Left hindlimb (tissue), 1 donor: ENCODE data around the gene SMIM10L1.

Experiments
- DNase-seq: peaks from one replicate; pipeline ENCODE4 v3.0.0-alpha.2; 2018

SMIM10L1 gene

DNA sequence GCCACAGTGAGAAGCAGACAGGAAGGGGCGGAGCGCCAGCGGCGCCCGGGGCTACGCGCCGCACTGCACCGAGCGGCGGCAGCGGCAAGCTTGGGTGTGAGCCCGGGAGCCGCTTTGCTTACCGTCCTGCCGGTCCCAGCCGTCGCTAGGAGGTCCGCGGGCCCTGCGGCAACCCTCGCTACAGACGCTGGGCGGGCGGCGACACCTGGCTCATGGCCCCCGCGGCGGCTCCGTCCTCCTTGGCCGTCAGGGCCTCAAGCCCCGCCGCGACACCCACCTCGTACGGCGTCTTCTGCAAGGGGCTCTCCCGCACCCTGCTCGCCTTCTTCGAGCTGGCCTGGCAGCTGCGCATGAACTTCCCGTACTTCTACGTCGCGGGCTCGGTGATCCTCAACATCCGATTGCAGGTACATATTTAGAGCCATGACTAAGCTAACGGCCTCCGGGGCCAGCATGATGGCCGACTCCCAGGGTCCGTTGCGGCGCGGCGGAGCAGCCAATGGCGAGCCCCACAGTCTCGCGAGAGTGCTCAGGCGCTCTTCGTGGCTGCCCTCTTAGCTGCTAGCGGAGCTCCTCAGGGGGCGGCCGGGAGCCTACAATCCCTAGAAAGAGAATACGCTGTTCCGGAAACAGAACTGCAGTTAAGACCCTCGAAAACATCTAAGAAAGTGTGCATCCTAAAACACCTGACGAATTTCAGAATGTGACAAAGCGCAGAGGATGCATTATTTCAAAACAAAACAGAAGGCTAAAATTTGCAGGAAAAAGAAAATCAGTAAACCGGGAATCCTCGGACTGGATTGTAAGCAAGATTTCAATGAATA, at the start of gene SMIM10L1:
SMIM10L1 (plus strand) TSS at position 50 of the 824 bp plus-strand sequence; CDS start at position 213, 163 bp downstream.
- peak; percentile 95 for DNase-seq

DNA sequence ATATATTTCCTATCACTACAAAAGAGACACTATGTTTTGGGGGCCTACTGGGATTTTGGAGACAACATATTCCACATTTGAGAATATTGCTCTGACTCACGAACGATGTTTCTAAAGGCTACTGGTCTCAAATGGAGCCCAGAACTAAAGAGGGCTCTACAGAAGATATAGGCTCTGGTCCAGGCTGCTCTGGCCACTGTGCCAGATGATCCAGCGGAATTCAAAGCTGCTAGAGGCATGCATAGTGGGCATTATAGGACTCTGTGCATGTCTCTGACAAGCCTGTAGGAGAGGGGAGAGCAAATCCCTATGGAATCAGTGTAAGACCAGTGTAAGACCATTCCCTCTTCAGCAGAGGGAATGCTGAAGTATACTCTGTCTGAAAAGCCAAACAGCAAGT, 40.6 kb upstream of the SMIM10L1 start:
- DNase-seq = no peak

- DNase-seq = no peak
These were observed 40.0 kb upstream of the SMIM10L1 start for GRCh38 chr12:11130999-11131398.

GRCh38 chr12:11133162-11133561, 37.8 kb upstream of the SMIM10L1 start:
- no peak for DNase-seq

GRCh38 chr12:11133816-11134215, 37.2 kb upstream of the SMIM10L1 start:
- DNase-seq = no peak

DNA sequence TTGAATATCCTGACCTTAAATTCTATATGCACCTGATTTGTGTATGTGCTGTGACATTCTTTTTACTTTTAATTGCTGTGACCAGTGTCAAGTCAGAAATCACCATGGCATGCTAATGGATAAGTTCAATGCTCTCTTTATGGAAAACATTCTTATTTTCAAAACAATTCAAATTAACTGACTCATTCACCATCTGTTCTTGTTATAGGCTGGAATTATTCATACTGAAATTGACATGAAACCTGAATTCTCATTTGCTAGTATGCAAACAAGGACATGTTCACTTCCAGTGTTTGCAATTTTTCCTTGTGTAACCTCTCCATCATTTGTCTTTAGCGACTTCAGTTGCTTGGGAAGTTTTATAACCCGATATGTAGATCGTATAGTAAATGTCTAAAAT, 36.7 kb upstream of the SMIM10L1 start, which contains the start of gene TAS2R30:
TAS2R30 (minus strand) TSS at position 340 of the 400 bp plus-strand sequence. CDS start 400 bp downstream, outside the sequence.
- DNase-seq = no peak

DNA sequence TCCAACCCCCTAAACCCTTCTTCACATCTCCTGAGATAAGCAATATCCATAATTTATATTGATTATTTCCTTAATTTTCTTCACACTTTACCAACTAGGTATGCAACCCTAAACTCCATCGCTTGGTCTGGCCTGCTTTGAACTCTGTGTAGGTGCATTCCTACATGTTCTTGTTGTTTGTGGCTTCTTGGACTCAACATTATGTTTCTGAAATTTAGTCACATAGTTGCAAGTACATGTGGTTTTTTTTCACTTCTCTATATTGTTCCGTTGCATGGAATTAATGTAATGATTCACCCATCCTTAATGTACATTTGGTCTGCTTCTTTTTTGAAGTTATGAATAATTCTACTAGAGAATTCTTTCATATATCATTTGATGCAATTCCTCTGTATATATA, 34.9 kb upstream of the SMIM10L1 start:
- DNase-seq = no peak

DNA sequence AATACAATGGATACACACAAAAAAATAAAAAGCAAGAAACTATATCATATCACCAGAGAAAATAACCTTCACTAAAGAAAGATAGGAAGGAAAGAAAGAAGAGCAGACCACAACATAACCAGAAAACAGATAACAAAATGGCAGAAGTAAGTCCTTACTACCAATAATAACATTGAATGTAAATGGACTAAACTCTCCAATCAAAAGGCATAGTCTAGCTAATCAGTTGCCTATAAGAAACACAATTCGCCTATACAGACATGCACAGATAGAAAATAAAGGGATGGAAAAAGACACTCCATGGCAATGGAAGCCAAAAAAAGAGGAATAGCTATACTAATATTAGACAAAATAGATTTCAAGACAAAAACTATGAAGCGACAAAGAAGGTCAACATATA, 27.6 kb upstream of the SMIM10L1 start:
- no peak for DNase-seq

DNA sequence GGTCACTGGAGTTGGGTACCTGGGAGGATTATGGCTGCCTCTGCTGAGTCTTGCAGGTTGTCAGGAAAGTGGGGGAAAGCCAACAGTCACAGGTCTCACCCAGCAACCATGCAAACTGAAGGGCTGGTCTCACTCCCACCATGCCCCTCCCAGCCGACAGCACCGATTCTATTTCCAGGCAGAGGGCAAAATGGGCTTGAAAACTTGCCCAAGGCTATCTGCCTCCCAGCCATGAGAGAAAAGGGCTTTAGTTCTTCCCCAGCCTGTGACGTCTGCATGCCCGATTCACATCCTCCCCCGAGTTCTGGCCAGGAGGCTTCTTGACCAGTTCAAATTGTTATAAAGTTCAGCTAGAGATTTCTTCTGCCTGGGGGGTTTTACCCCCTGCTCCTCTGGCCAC, 26.7 kb upstream of the SMIM10L1 start:
- no peak for DNase-seq

GRCh38 chr12:11147420-11147819, 23.6 kb upstream of the SMIM10L1 start:
- no peak for DNase-seq

DNA sequence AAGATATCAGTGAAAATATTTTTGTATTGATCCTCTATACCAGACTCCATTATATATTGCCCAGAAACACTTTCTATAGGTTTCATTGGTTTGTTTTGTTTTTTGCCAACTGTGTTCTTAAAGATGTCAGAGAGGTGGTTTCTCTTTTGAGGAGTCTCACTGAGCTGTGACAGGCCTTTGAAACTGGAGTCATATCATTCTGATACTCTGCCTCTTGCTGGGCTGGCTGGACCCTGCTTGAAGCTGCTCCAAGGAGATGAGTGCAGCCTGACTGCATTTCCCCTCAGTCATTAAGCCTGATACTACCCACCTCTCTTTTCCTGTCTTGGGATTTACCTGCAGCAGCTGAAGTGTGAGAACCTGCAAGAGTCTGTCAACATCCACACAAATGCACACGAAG, 20.2 kb upstream of the SMIM10L1 start:
- DNase-seq = no peak

- no peak for DNase-seq
These were observed 18.3 kb upstream of the SMIM10L1 start for GRCh38 chr12:11152725-11153124.

GRCh38 chr12:11154400-11154925, 16.5 kb upstream of the SMIM10L1 start:
- no peak for DNase-seq

- DNase-seq = no peak
These were observed 12.0 kb upstream of the SMIM10L1 start for GRCh38 chr12:11158885-11159444.

DNA sequence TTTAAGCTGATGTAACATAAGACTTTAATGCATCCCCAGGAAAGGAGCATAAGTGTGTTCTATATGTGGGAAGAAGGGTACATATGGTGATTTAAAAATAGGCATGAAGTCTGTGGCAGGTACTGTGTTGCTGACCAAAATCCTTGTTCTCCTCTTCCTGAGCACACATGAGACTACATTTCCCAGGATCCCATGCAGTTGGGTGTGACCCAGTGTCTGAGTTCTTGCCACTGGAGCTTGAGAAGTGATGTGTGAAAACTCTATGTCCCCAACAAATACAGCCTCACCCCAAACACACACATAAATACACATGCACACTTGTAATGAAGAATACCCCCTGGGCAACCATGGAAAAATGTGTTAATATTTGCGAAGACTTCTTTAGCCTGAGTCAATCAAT, 8.5 kb upstream of the SMIM10L1 start:
- DNase-seq = no peak

- DNase-seq = no peak
These were observed 6.6 kb upstream of the SMIM10L1 start for GRCh38 chr12:11164384-11164783.

- no peak for DNase-seq
These were observed 4.7 kb upstream of the SMIM10L1 start for GRCh38 chr12:11166300-11166699.

DNA sequence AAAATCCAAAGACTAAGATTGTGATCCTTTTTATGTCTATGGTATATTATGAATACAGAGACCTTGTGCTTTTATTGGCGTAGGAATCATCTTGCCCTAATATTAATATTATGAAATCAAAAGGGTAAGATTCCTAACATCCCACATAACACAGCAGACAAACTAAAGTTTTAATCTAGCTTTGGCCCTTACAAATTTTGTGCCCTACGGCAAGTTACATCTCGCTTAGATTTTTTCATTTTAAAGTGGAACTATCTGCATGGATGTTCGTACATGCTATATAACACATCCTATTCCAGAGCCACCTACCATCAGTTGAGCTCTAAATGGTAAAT, 217 bp upstream of the SMIM10L1 start:
- DNase-seq = no peak

DNA sequence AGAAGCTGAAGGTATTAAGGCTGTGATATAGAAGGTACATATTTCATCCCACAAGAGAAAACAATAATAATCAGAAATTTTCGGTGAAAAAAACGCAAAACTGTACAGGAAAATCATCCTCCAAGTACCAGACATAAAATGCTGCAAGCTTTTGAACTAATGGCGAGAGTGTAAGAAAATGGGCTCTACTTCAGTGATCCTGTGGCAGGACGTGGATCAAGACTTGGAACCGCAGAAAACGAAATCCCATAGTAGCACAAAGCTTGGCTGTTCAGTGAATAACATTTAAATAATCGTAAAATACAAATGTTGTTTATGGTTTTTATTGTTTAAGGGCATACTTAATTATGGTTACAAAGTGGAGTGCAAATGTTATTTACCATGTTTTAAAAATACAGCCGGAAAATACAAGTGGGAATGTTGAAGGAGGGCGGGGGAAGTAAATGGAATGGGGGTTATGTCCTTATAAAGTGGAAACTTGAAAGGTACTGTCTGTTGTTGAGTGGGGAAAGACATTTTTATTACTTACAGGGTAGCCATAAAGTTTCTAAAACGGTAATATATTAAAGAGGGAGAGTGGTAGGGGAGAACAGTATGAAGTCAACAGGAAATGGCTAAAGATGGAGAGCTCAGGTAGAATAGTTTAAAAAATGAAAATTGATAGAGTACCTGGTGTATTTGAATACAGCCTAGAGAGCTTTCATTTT, 1.1 kb downstream of the SMIM10L1 start:
- peak; percentile 23 for DNase-seq

- no peak for DNase-seq
These were observed 3.0 kb downstream of the SMIM10L1 start for GRCh38 chr12:11174022-11174421.

- DNase-seq = no peak
These were observed 7.3 kb downstream of the SMIM10L1 start for GRCh38 chr12:11178250-11178649.

- DNase-seq = no peak
These were observed 11.5 kb downstream of the SMIM10L1 start for GRCh38 chr12:11182529-11182928.

- DNase-seq = no peak
These were observed 12.0 kb downstream of the SMIM10L1 start for GRCh38 chr12:11183011-11183410.

- no peak for DNase-seq
These were observed 15.8 kb downstream of the SMIM10L1 start, which contains the start of gene TAS2R42 for GRCh38 chr12:11186837-11187236. Gene TAS2R42 (minus strand): TSS chr12:11186937. CDS start chr12:11186937, 0 bp downstream.
